ENCODE measurements around the gene GOLGA6D.
"Not testable (repeated sequence)": the region's sequence is repeated elsewhere in the genome, so short reads cannot be mapped to it uniquely, and the experiment has no call there.

GOLGA6D gene

GRCh38 chr15:75328493-75329314, 46.1 kb downstream of the GOLGA6D start:
- in situ Hi-C loops (cut with HindIII; ENCODE audit: low sequenced_read_pairs): no loop called here

DNA sequence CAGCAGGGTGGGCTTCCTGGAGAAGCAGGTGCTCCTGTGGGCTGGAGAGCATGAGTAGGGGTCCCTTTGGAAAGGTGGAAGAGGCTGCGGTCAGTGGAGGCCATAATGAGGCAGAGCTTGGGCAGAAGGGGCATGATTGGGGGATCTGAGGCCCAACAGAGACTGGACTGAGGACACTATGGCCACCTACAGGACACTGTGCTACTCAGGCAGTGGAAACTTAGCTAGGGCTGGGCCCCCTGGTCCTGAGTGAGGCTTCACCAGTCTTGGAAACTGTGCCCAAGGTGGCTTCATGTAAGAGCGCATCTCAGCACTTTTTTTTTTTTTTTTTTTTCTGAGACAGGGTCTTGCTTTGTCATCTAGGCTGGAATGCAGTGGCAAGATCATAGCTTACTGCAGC, 46.9 kb downstream of the GOLGA6D start:
- in situ Hi-C loops (cut with HindIII; ENCODE audit: low sequenced_read_pairs): no loop called here

DNA sequence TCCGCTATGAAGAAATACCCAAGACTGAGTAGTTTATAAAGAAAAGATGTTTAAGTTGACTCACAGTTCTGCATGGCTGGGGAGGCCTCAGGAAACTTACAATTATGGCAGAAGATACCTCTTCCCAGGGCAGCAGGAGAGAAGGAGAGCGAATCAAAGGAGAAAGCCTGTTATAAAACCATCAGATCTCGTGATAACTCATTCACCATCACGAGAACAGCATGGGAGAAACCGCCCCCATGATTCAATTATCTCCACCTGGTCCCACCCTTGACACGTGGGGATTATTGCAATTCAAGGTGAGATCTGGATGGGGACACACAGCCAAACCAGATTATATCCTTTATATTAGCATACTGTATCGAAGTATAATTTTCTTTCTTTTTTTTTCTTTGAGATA, 49.5 kb downstream of the GOLGA6D start:
- in situ Hi-C loops (cut with HindIII; ENCODE audit: low sequenced_read_pairs): not testable (repeated sequence)

DNA sequence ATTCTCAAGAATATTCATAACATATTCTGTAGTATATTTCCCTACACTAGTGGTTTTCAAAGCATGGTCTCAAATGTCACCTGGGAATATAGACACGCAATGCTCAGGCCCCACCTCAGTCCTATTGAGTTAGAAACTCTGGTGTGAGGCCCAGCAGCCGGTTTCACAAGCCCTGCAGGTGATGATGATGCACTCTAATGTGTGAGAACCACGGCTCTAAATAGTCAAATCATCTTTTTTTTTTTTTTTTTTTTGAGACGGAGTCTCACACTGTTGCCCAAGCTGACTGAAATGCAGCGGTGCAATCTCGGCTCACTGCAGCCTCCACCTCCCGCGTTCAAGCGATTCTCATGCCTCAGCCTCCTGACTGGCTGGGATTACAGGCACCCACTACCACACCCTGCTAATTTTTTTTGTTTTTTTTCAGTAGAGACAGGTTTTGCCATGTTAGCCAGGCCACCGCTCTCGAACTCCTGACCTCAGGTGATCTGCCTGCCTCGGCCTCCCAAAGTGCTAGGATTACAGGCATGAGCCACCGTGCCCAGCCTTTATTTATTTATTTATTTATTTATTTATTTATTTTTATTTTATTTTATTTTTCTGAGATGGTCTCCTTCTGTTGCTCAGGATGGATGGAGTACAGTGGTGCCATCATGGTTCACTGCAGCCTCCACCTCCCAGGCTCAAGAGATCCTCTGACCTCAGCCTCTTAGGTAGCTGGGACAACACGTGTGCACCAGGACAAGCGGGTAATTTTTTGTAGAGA, 51.2 kb downstream of the GOLGA6D start:
- in situ Hi-C loops (cut with HindIII; ENCODE audit: low sequenced_read_pairs): not testable (repeated sequence)

DNA sequence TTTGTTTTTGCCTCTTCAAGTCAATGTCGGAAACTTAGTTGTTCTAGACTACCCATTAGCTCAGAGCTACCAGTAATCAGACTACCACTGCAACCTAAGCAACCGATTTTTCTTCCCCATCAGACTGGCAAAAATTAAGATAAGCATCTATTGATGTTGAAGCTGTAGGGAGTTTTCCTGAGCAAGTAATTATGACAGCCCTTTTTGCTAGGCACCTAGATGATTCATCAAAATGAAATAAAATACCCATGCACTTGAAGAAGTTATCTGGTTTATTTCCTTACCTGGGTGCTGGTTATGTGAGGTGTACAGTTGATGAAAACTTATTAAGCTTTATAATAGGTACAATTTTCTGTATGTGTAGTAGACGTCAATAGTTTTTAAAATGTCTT, 52.7 kb downstream of the GOLGA6D start:
- in situ Hi-C loops (cut with HindIII; ENCODE audit: low sequenced_read_pairs): no loop called here

- in situ Hi-C loops (cut with HindIII; ENCODE audit: low sequenced_read_pairs): no loop called here
Measured at GRCh38 chr15:75335705-75336355, 53.2 kb downstream of the GOLGA6D start, which contains the start of gene COMMD4. Gene COMMD4 (plus strand): TSS chr15:75336063. CDS start chr15:75336090, 27 bp downstream.

GRCh38 chr15:75338661-75339240, 56.1 kb downstream of the GOLGA6D start:
- in situ Hi-C loops (cut with HindIII; ENCODE audit: low sequenced_read_pairs): no loop called here

DNA sequence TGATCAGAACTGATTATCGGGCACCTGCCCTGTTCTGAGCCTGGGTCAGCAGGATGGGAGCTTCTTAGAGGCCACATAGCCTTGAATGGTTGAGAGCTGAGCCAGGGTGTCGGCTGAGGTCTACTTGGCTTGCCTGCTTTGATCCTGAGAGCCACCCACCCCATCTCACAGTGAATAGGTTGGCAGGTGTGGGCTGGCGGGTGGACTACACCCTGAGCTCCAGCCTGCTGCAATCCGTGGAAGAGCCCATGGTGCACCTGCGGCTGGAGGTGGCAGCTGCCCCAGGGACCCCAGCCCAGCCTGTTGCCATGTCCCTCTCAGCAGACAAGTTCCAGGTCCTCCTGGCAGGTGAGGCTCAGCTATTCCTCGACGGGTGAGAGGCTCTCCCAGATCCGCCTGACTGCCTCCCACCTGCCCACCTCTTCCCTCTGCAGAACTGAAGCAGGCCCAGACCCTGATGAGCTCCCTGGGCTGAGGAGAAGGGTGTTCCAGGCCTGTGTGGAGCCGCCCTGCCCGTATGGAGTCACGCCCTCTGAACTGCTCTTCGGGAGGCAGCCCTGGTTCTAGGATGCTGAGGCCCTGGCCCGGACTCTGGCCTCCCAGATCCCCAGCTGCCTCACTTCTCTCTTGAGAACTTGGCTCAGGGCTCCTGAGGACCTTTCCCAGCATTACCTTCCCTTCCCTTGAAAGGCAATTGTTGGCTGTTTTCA, 57.1 kb downstream of the GOLGA6D start:
- in situ Hi-C loops (cut with HindIII; ENCODE audit: low sequenced_read_pairs): no loop called here

DNA sequence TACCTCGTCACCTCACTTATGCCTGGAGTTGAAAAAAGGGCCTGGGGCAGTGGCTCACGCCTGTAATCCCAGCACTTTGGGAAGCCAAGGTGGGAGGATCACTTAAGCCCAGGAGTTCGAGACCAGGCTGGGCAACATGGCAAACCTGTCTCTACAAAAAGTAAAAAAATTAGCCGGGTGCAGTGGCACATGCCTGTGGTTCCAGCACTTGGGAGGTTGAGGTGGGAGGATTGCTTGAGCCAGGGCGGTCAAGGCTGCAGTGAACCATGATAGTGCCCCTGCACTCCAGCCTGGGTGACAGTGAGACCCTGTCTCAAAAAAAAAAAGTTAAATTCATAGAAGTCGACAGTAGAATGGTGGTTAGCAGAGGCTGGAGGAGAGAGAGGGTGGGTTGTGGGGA, 59.6 kb downstream of the GOLGA6D start:
- in situ Hi-C loops (cut with HindIII; ENCODE audit: low sequenced_read_pairs): no loop called here

- in situ Hi-C loops (cut with HindIII; ENCODE audit: low sequenced_read_pairs): not testable (repeated sequence)
Measured at GRCh38 chr15:75343953-75344352, 61.3 kb downstream of the GOLGA6D start.

Data from DLD1 (cell line).